Measurements from ENCODE around the gene HECTD3.
"Not testable (repeated sequence)": the region's sequence is repeated elsewhere in the genome, so short reads cannot be mapped to it uniquely, and the experiment has no call there.

HECTD3 gene

DNA sequence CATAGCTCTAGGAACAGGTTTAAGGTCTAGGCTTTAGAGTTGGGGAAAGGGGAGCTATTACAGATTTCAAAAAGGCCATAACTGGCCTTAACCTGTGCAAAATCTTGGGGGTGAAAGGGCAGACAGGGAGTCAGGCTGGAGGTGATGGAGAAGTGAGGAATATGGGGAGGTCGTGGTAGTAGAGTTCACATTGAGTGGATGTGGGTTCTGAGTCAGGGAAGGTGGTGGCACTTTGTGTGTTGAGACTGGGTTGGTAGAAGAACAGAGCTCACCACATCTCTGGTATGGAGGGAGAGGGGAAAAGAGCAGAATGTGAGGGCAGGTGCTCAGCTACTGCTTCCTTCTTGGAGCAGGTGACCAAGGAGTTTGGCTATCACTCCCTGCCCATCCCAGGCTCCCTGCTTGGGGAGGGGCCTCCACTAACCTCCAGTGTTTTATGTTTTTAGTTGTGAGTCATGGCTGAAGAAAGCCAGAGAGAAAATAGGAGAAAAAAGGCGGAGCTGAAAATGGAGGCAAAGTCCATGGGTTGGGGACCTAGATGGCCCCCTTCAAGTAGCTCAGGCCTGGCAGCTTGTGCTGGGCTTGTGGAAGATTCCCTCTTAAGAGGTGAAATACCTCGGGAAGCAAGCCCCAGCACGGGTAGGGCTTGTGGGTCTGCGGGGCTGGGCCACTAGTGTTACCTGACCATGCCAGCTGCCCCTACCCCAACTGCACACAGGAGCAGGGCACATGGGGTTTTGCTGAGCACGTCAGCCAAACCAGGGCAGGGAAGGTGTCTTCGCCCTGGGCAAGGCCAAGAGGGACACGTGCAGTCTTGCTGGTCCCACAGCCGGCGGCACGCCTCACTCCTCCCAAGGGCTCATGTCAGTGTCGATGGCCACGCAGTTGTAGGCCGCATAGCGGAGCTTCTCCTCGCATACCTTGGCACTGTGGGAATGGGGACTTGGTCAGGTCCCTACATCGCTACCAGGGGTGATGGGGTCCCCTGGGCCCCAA is 8.2 kb downstream of the HECTD3 start:
- no peak for DNase-seq (ENCODE audit: low read depth)
- TF ChIP-seq CTCF (conservative IDR thresholded peaks at IDR 0.05; ENCODE audit: low read depth, low read length), result no peak
- no peak overlapping the region for H3K4me3 ChIP-seq (ENCODE audit: low read depth, low read length)

DNA sequence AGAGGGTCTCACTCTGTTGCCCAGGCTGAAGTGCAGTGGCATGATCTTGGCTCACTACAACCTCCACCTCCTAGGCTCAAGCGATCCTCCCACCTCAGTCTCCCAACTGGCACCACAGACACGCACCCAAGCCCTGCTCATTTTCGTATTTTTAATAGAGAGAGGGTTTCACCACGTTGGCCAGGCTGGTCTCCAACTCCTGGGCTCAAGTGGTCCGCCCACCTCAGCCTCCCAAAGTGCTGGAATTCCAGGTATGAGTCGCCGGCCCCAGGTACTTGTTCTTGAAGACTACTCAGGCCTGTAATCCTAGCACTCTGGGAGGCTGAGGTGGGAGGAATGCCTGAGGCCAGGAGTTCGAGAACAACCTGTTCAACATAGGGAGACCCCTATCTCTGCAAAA is 9.5 kb downstream of the HECTD3 start:
- DNase-seq (ENCODE audit: low read depth); H3K4me3 ChIP-seq (ENCODE audit: low read depth, low read length): not testable (repeated sequence)

DNA sequence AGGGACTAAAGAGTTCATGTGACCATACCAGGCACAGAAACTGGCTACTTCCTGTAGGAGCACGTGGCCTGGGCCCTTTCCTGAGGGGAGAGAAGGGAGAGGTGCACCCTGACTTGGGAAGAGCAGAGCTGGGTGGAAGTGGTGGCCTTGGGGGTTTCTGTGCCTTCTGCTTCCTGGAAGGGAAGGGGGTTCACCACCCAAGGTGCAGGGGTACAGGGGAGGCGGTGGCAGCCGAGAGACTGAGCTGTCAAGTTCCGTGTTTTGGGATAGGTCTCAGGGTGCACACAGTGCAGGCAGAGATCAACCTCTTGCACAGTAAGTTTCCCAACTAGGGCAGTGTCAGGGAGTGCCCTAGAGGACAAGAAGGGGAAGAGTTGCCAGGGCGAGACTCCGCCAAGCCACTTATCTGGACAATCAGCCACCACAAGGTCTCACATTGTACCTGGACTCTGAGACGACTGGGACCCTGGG is 10.1 kb downstream of the HECTD3 start:
- DNase-seq (ENCODE audit: low read depth), result no peak
- no peak overlapping the region for H3K4me3 ChIP-seq (ENCODE audit: low read depth, low read length)
- TF ChIP-seq CTCF (conservative IDR thresholded peaks at IDR 0.05; ENCODE audit: low read depth, low read length), result no peak

DNA sequence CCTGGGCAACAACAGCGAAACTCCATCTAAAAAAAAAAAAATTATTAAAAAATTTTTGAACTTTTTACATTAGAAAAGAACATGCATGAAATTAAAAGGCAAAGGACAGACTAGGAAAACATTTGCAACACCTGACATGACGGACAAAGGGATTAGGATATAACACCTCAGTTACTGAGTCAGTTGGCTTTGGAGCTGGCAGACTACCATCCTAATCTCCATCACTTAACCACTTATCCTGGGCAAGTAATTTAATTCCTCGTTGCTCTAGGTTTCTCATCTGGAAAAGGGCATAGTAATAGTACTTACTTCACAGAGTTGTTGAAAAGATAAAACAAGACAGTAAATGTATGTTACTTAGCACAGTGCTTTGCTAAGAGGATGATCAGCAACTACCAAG is 11.9 kb downstream of the HECTD3 start:
- no peak for TF ChIP-seq CTCF (conservative IDR thresholded peaks at IDR 0.05; ENCODE audit: low read depth, low read length)
- DNase-seq (ENCODE audit: low read depth), result no peak
- no peak overlapping the region for H3K4me3 ChIP-seq (ENCODE audit: low read depth, low read length)

GRCh38 chr1:44995467-44996238 is 15.5 kb downstream of the HECTD3 start:
- no peak for TF ChIP-seq CTCF (conservative IDR thresholded peaks at IDR 0.05; ENCODE audit: low read depth, low read length)
- H3K4me3 ChIP-seq (ENCODE audit: low read depth, low read length), result no peak overlapping the region
- DNase-seq (ENCODE audit: low read depth), result no peak

GRCh38 chr1:44994309-44994898 is 16.7 kb downstream of the HECTD3 start:
- no peak for TF ChIP-seq CTCF (conservative IDR thresholded peaks at IDR 0.05; ENCODE audit: low read depth, low read length)
- DNase-seq (ENCODE audit: low read depth), result no peak
- H3K4me3 ChIP-seq (ENCODE audit: low read depth, low read length), result no peak overlapping the region

Data from choroid plexus epithelial cell (primary cell).